Ishikawa (cell line): ENCODE measurements around the gene KIAA1217.

Experiments used
- CEBPB ChIP-seq: IDR thresholded peaks from 2 replicates; pipeline ENCODE4 v1.6.1; 2012
- CREB1 ChIP-seq: IDR thresholded peaks from 2 replicates; pipeline ENCODE4 v1.6.1; 2012; ENCODE audit warnings: low read depth
- EGR1 ChIP-seq: IDR thresholded peaks from 2 replicates; pipeline ENCODE4 v1.6.1; 2012
- EP300 ChIP-seq: IDR thresholded peaks from 2 replicates; pipeline ENCODE4 v1.6.1; 2012; ENCODE audit warnings: borderline replicate concordance
- FOXM1 ChIP-seq: IDR thresholded peaks from 2 replicates; pipeline ENCODE4 v1.6.1; 2012; ENCODE audit warnings: low read depth, borderline replicate concordance
- MAX ChIP-seq: IDR thresholded peaks from 2 replicates; pipeline ENCODE4 v1.6.1; 2012
- NFIC ChIP-seq: IDR thresholded peaks from 2 replicates; pipeline ENCODE4 v1.6.1; 2012
- RAD21 ChIP-seq: IDR thresholded peaks from 2 replicates; pipeline ENCODE4 v1.6.1; 2012; ENCODE audit warnings: low read depth
- REST ChIP-seq: IDR thresholded peaks from 2 replicates; pipeline ENCODE4 v1.6.1; 2012; ENCODE audit warnings: low read depth, mild to moderate bottlenecking
- TAF1 ChIP-seq: IDR thresholded peaks from 2 replicates; pipeline ENCODE4 v1.6.1; 2012; ENCODE audit warnings: low read depth, mild to moderate bottlenecking
- TCF12 ChIP-seq: IDR thresholded peaks from 2 replicates; pipeline ENCODE4 v1.6.1; 2012; ENCODE audit warnings: low read depth
- TEAD4 ChIP-seq: IDR thresholded peaks from 2 replicates; pipeline ENCODE4 v1.6.1; 2012
- USF1 ChIP-seq: IDR thresholded peaks from 2 replicates; pipeline ENCODE4 v1.6.1; 2012
- YY1 ChIP-seq: IDR thresholded peaks from 2 replicates; pipeline ENCODE4 v1.6.1; 2012; ENCODE audit warnings: low read depth
- ZBTB7A ChIP-seq: IDR thresholded peaks from 2 replicates; pipeline ENCODE4 v1.6.1; 2012; ENCODE audit warnings: low read depth

KIAA1217 gene

GRCh38 chr10:24351961-24352360 lies 143.0 kb downstream of the KIAA1217 start:
- TF ChIP-seq CEBPB = no peak
- no peak for TF ChIP-seq YY1
- no peak for TF ChIP-seq ZBTB7A
- no peak for TF ChIP-seq MAX
- no peak for TF ChIP-seq TAF1
- no peak for TF ChIP-seq CREB1
- no peak for TF ChIP-seq EP300
- TF ChIP-seq TEAD4 = no peak
- no peak for TF ChIP-seq EGR1
- no peak for TF ChIP-seq FOXM1

- TF ChIP-seq TCF12 = no peak
- TF ChIP-seq CREB1 = no peak
- TF ChIP-seq RAD21 = no peak
- no peak for TF ChIP-seq YY1
- no peak for TF ChIP-seq ZBTB7A
Measured at GRCh38 chr10:24352399-24352798, 143.5 kb downstream of the KIAA1217 start.

GRCh38 chr10:24353319-24353718 lies 144.4 kb downstream of the KIAA1217 start:
- TF ChIP-seq FOXM1 = no peak
- no peak for TF ChIP-seq EP300
- TF ChIP-seq CREB1 = no peak
- no peak for TF ChIP-seq RAD21
- TF ChIP-seq YY1 = no peak
- TF ChIP-seq CEBPB = no peak
- TF ChIP-seq TAF1 = no peak
- TF ChIP-seq ZBTB7A = no peak
- TF ChIP-seq USF1 = no peak
- TF ChIP-seq TEAD4 = no peak
- TF ChIP-seq EGR1 = no peak
- TF ChIP-seq TCF12 = no peak
- TF ChIP-seq REST = no peak
- TF ChIP-seq MAX = no peak
- no peak for TF ChIP-seq NFIC

GRCh38 chr10:24355056-24355688 lies 146.2 kb downstream of the KIAA1217 start:
- TF ChIP-seq MAX (no peak), RAD21 (no peak), REST (no peak), TAF1 (no peak), ZBTB7A (no peak), NFIC (no peak), CREB1 (no peak), EGR1 (no peak)

- TF ChIP-seq TCF12 (peak; percentile 91), ZBTB7A (0 out of 2 replicates have a peak, but pooled peaks have one; percentile 22), MAX (peak; percentile 88), TEAD4 (peak; percentile 79), CREB1 (no peak), RAD21 (no peak), NFIC (peak; percentile 88), YY1 (0 out of 2 replicates have a peak, but pooled peaks have one; percentile 33), EP300 (peak; percentile 88), REST (no peak), CEBPB (no peak), TAF1 (no peak), FOXM1 (peak; percentile 89), USF1 (peak; percentile 81)
Measured at GRCh38 chr10:24357344-24358004, 148.5 kb downstream of the KIAA1217 start.
